Fibroblast of the conjunctiva (primary cell): ENCODE measurements around the gene DYNLRB1.
A peak's percentile ranks its signal among the peaks of the same experiment; 100 is the strongest.
"Not testable (repeated sequence)": the region's sequence is repeated elsewhere in the genome, so short reads cannot be mapped to it uniquely, and the experiment has no call there.

Experiments
- DNase-seq: peaks from one replicate; pipeline ENCODE4 v3.0.0-alpha.2; 2010; ENCODE audit warnings: low read depth

Gene DYNLRB1

GRCh38 chr20:34512266-34512954 is 3.8 kb upstream of the DYNLRB1 start:
- no peak for DNase-seq

- DNase-seq: no peak
Measured at GRCh38 chr20:34512955-34513419, 3.2 kb upstream of the DYNLRB1 start.

GRCh38 chr20:34514034-34514433 is 2.2 kb upstream of the DYNLRB1 start:
- DNase-seq: not testable (repeated sequence)

GRCh38 chr20:34514897-34515483 is 1.2 kb upstream of the DYNLRB1 start:
- no peak for DNase-seq

GRCh38 chr20:34515484-34516246 is 557 bp upstream of the DYNLRB1 start:
- no peak for DNase-seq

- no peak for DNase-seq
Measured at GRCh38 chr20:34517114-34517505, 888 bp downstream of the DYNLRB1 start.

GRCh38 chr20:34518863-34519262 is 2.6 kb downstream of the DYNLRB1 start:
- not testable (repeated sequence) for DNase-seq

- DNase-seq: not testable (repeated sequence)
Measured at GRCh38 chr20:34519841-34520240, 3.6 kb downstream of the DYNLRB1 start.

- no peak for DNase-seq
Measured at GRCh38 chr20:34522969-34523871, 7.0 kb downstream of the DYNLRB1 start.

GRCh38 chr20:34524426-34524825 is 8.2 kb downstream of the DYNLRB1 start:
- no peak for DNase-seq

GRCh38 chr20:34525342-34525708 is 9.1 kb downstream of the DYNLRB1 start:
- no peak for DNase-seq

GRCh38 chr20:34525709-34526416 is 9.6 kb downstream of the DYNLRB1 start:
- peak; percentile 96 for DNase-seq

GRCh38 chr20:34526466-34526865 is 10.2 kb downstream of the DYNLRB1 start:
- DNase-seq: no peak

- DNase-seq: no peak
Measured at GRCh38 chr20:34527016-34527415, 10.8 kb downstream of the DYNLRB1 start.

GRCh38 chr20:34528921-34529297 is 12.7 kb downstream of the DYNLRB1 start:
- DNase-seq: no peak

- DNase-seq: no peak
Measured at GRCh38 chr20:34529742-34530141, 13.5 kb downstream of the DYNLRB1 start.

- no peak for DNase-seq
Measured at GRCh38 chr20:34530342-34530741, 14.1 kb downstream of the DYNLRB1 start.

- no peak for DNase-seq
Measured at GRCh38 chr20:34531608-34532265, 15.5 kb downstream of the DYNLRB1 start.

GRCh38 chr20:34532320-34532719 is 16.1 kb downstream of the DYNLRB1 start:
- no peak for DNase-seq

- DNase-seq: no peak
Measured at GRCh38 chr20:34532756-34533155, 16.5 kb downstream of the DYNLRB1 start.
